ENCODE data around the gene U2AF2.
"Not testable (repeated sequence)": the region's sequence is repeated elsewhere in the genome, so short reads cannot be mapped to it uniquely, and the experiment has no call there.

Gene U2AF2

GRCh38 chr19:55692681-55693081 is 37.8 kb downstream of the U2AF2 start:
- DNase-seq, result no peak

DNA sequence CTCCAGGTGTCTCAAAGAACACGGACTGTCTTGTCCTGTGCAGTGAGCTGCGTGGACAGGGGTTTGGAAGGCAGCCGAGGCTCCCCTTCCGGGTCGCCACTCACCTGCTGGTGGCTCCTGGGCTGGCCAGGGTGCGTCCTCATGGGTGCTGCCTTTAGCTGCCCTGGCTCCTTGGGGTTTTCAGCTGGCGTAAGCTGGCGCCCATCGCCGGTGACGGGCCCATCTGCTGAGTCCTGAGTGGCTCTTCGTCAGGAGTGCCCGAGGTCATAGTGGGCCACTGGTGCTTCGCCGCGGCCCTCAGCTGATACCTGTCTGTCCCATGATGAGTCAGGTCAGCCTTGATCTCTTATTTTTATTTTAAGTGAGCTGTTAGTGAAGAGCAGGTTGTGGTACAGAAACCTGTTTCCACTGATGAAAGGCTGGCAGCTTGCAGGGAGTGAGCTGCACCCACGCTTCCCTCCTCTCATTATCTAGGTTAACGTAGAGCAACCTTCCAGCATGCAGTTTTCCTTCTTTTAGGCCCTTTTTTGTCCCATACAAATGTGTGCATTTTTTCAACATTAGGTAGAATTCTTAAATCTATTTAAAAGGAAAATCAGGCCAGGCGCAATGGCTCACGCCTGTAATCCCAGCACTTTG is 38.6 kb downstream of the U2AF2 start:
- no peak for DNase-seq

DNA sequence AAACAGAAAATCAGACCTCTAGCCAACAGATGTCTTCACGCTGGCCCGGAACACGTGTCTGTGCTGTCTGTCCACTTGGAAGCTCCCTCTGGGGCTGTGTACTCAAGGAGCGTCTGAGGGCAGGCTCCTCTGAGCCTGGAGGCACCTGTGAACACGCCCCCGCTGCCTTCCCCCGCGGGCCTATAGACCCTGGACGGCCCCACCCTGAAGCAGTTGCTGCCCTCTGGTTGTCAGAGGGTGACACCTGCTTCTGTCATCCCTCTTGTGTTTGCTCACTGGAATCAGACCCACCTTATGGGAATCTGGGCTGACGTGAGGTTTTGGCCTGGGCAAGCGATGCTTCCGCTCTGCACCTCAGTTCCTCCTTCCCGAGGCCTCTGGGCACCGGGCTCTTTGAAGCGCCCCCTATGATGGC is 39.4 kb downstream of the U2AF2 start:
- DNase-seq, result no peak

GRCh38 chr19:55694656-55695491 is 40.0 kb downstream of the U2AF2 start:
- no peak for DNase-seq

GRCh38 chr19:55695511-55696290 is 40.9 kb downstream of the U2AF2 start:
- no peak for DNase-seq

- DNase-seq, result no peak
Measured at GRCh38 chr19:55696301-55697068, 41.6 kb downstream of the U2AF2 start.

GRCh38 chr19:55697069-55697440 is 42.2 kb downstream of the U2AF2 start:
- DNase-seq, result no peak

DNA sequence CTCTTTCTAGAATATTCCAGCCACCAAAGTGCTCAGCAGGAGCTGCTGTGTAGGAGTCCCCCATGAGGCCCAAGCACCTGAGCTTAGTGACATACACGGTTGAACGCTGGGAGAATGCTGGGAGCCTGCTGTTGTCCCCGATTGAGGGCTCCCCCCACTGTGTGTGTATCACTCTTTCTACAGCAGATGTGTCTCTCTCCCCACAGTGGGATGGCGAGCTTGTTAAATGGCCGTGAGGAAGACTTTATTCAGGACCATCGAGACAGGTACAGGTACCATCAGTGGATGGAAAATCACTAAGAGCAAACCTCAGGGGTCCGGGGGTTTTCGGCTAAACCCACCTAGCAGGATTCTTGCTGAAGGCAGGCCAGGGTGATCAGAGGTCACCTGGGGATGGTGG is 42.9 kb downstream of the U2AF2 start:
- DNase-seq, result no peak

GRCh38 chr19:55698256-55698655 is 43.4 kb downstream of the U2AF2 start:
- DNase-seq, result no peak

DNA sequence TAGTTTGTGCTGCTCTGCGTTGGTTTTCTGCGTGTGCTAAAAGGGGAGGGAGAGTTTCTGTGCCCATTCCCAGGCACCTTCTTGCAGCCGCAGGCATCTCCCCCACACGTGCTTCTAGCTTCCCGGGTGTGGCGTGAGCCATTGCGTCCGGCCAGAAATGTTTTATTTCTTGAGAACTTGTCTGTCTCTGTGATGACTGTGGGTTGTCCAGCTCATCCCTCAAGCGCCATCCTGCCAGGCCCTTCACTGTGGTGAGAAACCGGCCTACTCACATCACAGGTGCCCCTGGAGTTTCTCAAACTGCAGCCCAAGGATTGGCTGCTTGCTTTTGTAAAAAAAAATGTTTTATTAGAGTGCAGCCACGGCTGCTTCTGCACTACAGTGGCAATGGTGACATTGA is 44.4 kb downstream of the U2AF2 start:
- no peak for DNase-seq

- no peak for DNase-seq
Measured at GRCh38 chr19:55700813-55701212, 46.0 kb downstream of the U2AF2 start.

DNA sequence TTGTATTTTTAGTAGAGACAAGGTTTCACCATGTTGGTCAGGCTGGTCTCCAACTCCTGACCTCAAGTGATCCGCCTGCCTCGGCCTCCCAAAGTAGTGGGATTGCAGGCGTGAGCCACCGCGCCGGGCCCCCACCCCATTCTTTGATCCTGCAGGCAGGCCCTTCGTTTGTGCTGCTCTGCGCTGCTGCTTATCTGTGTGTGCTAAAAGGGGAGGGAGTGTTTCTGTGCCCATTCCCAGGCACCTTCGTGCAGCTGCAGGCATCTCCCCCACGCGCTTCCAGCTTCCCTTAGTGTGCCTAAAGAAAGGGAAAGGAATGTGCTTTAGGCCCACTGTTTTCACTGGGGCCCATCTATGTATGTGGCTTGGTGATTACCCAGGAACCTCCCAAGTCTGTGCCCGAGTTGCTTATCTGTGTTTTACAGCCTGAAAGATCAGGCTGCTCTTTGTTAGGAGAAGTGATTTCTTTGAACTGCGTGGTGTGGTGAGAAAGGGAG is 47.3 kb downstream of the U2AF2 start:
- no peak for DNase-seq

DNA sequence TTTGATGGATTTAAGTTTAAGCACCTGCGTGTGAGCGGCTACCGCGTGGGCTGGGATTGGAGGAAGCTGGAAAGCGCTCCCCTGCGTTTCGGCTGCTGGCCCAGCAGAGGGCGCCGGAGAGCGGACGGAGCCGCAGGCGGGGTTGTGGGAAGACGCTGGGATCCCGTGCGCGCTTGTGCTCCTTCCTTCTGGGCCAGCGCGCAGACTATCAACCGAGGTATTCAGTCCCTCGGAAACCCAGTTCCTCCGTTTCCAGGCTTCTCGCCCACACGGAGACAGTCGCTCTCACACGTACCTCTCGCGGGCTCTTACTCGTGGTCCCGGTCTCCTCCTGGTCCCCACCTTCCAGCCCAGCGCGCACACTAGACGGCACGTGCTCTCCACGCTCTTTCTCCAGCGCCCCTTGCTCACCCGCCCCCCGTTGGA is 49.0 kb downstream of the U2AF2 start:
- no peak for DNase-seq

DNA sequence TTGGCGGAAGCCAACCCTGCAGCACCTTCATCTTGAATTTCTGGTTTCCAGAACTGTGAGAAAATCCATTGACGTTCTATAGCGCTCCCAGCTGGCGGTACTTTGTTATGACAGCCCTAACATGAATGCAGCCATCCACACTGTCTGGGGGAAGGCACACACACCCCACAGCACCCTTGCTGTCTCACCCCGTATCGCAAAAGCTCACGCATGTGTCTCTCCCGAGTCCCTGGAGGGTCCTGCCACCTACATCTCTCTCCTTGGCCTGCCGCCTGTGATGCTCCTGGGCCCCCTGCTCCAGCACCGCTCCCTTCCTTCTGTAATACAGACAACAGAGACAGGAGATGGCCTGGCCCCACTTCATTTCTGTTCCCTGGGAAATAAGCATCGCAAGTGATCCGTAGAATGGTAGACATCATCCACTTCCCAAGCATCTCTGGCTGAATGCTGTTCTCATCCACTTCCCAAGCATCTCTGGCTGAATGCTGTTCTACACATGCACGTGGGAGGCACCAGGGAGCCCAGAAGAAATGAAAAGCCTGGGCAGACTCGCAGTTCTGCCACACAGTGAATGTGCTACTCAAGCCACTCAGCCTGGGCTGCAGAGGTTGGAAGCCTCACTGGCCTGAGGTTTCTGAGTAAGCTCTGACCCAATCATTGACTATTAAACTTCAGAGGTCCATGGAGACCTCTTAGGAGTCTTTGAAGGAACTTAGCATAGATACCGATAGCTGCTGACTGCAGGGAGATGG is 49.8 kb downstream of the U2AF2 start:
- DNase-seq, result no peak

- no peak for DNase-seq
Measured at GRCh38 chr19:55705972-55706371, 51.1 kb downstream of the U2AF2 start.

DNA sequence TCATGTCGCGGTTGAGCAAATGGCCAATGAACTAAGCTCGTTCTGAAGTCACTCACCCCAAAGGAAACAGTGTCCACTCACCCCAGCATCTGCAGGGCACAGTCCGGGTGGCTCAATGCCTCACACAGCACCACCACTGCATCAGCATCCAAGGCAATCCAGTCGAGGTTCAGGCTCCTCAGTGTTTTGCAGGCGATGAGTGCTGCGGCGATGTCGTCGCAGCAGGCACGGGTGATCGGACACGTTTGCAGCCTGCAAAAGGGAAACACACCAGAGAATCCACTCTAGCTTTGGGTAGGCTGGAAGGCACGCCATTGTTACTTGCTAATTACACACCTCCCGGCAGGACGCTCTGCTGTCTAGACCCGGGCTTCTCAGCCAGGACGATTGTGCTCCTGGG is 56.9 kb downstream of the U2AF2 start:
- no peak for DNase-seq

DNA sequence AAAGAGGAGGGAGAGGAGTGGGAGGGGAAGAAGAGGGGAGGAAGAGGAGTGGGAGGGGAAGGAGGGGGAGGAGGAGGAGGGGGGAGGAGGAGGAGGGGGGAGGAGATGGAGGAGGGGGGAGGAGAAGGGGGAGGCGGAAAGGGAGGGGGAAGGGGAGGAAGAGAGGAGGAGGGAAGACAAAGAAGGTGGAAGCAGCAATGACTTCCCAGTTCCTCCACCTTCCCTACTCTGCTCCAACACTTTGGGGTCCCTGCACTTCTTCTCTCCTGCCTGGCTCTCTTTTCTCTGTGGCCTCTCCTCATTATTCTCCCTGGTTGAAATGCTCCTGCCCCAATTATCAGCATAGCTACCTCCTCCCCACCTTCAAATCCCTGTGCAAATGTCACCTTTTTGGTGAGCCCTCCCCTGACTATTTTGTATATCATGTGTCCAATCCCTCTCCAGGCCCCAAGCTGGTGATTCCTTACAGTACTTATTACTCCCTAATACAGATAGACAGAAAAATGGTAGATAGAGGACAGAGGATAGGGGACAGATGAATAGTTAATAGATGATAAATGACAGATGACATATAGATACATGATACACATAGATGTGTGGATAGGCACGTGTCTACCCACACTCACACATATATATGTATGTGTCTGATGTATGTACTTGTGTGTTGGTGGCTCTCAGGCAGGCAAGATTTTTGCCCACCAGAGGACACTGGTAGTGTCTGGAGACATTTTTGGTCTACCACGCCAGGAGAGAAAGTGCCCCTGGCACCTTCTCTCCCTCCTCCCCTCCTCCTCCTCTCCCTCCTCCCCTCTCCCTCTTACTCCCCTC is 58.2 kb downstream of the U2AF2 start:
- no peak for DNase-seq

DNA sequence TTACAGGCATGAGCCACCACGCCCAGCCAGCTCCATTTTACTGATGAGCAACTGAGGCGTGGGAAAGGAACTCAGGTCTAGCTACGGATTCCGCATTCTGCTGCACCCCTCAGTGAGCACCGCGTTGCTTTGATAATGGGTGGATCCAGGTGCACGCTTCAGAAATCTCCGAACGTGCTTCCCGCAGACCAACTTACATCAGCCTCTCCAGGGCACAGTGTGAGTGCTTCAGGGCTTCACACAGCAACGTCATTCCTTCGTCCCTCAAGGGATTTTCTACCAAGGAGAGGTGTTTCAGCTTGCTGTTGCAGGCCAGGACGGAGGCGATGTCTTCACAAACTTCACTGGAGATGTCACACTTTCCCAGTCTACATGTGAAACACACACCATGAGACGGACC is 61.7 kb downstream of the U2AF2 start:
- DNase-seq, result no peak

DNA sequence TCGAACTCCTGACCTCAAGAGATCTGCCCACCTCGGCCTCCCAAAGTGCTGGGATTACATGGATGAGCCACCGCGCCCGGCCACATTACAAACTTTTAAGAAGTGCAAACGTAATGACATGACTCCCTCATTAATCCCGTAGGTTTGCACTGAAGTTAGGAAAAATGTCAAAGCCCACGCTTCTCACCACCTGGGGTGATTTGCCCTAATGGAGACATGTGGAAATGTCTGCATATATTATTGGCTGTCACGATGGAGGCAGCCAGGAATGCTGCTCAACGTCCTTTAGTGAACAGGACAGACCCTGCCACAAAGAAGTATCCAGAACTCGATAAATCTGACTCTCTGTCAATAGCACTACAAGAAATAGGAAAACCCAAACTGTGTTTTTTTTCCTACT is 62.4 kb downstream of the U2AF2 start:
- no peak for DNase-seq

DNA sequence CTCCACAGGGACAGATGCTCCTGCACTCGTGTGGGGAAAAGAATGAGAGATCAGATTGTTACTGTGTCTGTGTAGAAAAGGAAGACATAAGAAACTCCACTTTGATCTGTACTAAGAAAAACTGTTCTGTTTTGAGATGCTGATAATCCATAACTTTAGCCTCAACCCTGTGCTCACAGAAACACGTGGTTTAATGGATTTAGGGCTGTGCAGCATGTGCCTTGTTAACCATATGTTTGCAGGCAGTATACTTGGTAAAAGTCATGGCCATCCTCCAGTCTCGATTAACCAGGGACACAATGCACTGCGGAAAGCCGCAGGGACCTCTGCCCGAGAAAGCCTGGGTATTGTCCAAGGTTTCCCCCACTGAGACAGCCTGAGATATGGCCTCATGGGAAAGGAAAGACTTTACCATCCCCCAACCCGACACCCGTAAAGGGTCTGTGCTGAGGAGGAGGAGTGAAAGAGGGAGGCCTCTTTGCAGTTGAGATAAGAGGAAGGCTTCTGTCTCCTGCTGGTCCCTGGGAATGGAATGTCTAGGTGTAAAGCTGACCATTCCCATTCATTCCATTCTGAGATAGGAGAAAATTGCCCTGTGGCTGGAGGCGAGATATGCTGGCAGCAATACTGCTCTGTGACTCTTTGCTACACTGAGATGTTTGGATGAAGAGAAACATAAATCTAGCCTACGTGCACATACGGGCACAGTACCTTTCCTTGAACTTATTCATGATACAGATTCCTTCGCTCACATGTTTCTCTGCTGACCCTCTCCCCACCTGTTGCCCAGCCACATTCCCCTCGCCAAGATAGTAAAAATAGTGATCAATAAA is 63.3 kb downstream of the U2AF2 start:
- not testable (repeated sequence) for DNase-seq
